ENCODE data around the gene PDE3B. TPM values are rescaled to one million over a fixed set of nuclear protein-coding genes. Genes with fewer than 3 reads are reported as not detected.

Gene PDE3B
- total RNA-seq, 1 experiment from 2014 or later: not detected

- H3K4me2 ChIP-seq (ENCODE audit: low read depth, low read length, poor library complexity, severe bottlenecking): no peak overlapping the region
- no peaks in the 10 kb centered on the region for H3K9me2 ChIP-seq (replicated peaks; ENCODE audit: insufficient read depth, low read length)
- no peak overlapping the region for H3K9ac ChIP-seq (ENCODE audit: low read length)
- no peaks in the 10 kb centered on the region for H3K9me3 ChIP-seq (ENCODE audit: low read length)
- no peak for DNase-seq
- H3K4me3 ChIP-seq (ENCODE audit: low read length): no peak overlapping the region
- H4K20me1 ChIP-seq (ENCODE audit: insufficient read depth, low read depth, low read length): no peaks in the 10 kb centered on the region
- H3K36me3 ChIP-seq (ENCODE audit: insufficient read depth, low read length): no peaks in the 10 kb centered on the region
- no peaks in the 10 kb centered on the region for H3K4me1 ChIP-seq (ENCODE audit: low read length)
- H3K79me2 ChIP-seq (ENCODE audit: low read length): no peaks in the 10 kb centered on the region
- H2AFZ ChIP-seq (ENCODE audit: low read length): no peak overlapping the region
- no peak overlapping the region for H3K27ac ChIP-seq (ENCODE audit: low read length)
- H3K27me3 ChIP-seq (ENCODE audit: low read length): no peaks in the 10 kb centered on the region
Measured at GRCh38 chr11:14819596-14819995, 176.0 kb downstream of the PDE3B start.

GRCh38 chr11:14821031-14821430, 177.4 kb downstream of the PDE3B start:
- Histone ChIP-seq H3K27me3 (ENCODE audit: low read length) (no peaks in the 10 kb centered on the region), H3K4me3 (ENCODE audit: low read length) (no peak overlapping the region), H3K27ac (ENCODE audit: low read length) (no peak overlapping the region), H3K9me3 (ENCODE audit: low read length) (no peaks in the 10 kb centered on the region; the same call in 1 of the 2 replicates), H3K4me1 (ENCODE audit: low read length) (no peaks in the 10 kb centered on the region), H3K79me2 (ENCODE audit: low read length) (no peaks in the 10 kb centered on the region), H3K36me3 (ENCODE audit: insufficient read depth, low read length) (no peaks in the 10 kb centered on the region), H3K9me2 (replicated peaks; ENCODE audit: insufficient read depth, low read length) (no peaks in the 10 kb centered on the region), H3K4me2 (ENCODE audit: low read depth, low read length, poor library complexity, severe bottlenecking) (no peak overlapping the region), H2AFZ (ENCODE audit: low read length) (no peak overlapping the region), H3K9ac (ENCODE audit: low read length) (no peak overlapping the region), H4K20me1 (ENCODE audit: insufficient read depth, low read depth, low read length) (no peaks in the 10 kb centered on the region)
- no peak for DNase-seq

GRCh38 chr11:14826600-14826999, 183.0 kb downstream of the PDE3B start:
- Histone ChIP-seq H3K27ac (ENCODE audit: low read length) (no peak overlapping the region), H4K20me1 (ENCODE audit: insufficient read depth, low read depth, low read length) (no peaks in the 10 kb centered on the region), H3K9me3 (ENCODE audit: low read length) (no peaks in the 10 kb centered on the region; the same call in 1 of the 2 replicates), H3K4me3 (ENCODE audit: low read length) (no peak overlapping the region), H3K36me3 (ENCODE audit: insufficient read depth, low read length) (no peaks in the 10 kb centered on the region), H3K4me2 (ENCODE audit: low read depth, low read length, poor library complexity, severe bottlenecking) (no peak overlapping the region), H3K4me1 (ENCODE audit: low read length) (no peaks in the 10 kb centered on the region), H3K9ac (ENCODE audit: low read length) (no peak overlapping the region), H3K9me2 (replicated peaks; ENCODE audit: insufficient read depth, low read length) (no peaks in the 10 kb centered on the region), H3K79me2 (ENCODE audit: low read length) (no peaks in the 10 kb centered on the region), H3K27me3 (ENCODE audit: low read length) (no peaks in the 10 kb centered on the region), H2AFZ (ENCODE audit: low read length) (no peak overlapping the region)
- DNase-seq: no peak

- H4K20me1 ChIP-seq (ENCODE audit: insufficient read depth, low read depth, low read length): no peaks in the 10 kb centered on the region
Measured at GRCh38 chr11:14835496-14836492, 192.2 kb downstream of the PDE3B start.

GRCh38 chr11:14842002-14842401, 198.4 kb downstream of the PDE3B start:
- no peak overlapping the region for H3K4me2 ChIP-seq (ENCODE audit: low read depth, low read length, poor library complexity, severe bottlenecking)
- no peak for DNase-seq
- no peak overlapping the region for H2AFZ ChIP-seq (ENCODE audit: low read length)
- H3K9me3 ChIP-seq (ENCODE audit: low read length): no peaks in the 10 kb centered on the region
- no peaks in the 10 kb centered on the region for H3K27me3 ChIP-seq (ENCODE audit: low read length)
- no peak overlapping the region for H3K4me3 ChIP-seq (ENCODE audit: low read length)
- no peaks in the 10 kb centered on the region for H3K4me1 ChIP-seq (ENCODE audit: low read length)
- H3K79me2 ChIP-seq (ENCODE audit: low read length): no peaks in the 10 kb centered on the region
- no peaks in the 10 kb centered on the region for H3K36me3 ChIP-seq (ENCODE audit: insufficient read depth, low read length)
- no peak overlapping the region for H3K27ac ChIP-seq (ENCODE audit: low read length)
- no peaks in the 10 kb centered on the region for H4K20me1 ChIP-seq (ENCODE audit: insufficient read depth, low read depth, low read length)
- H3K9me2 ChIP-seq (replicated peaks; ENCODE audit: insufficient read depth, low read length): no peaks in the 10 kb centered on the region
- H3K9ac ChIP-seq (ENCODE audit: low read length): no peak overlapping the region

More at GRCh38 chr11:14835496-14836492, 192.2 kb downstream of the PDE3B start:
- H3K9ac ChIP-seq (ENCODE audit: low read length): no peak overlapping the region
- H3K9me3 ChIP-seq (ENCODE audit: low read length): no peaks in the 10 kb centered on the region
- H3K36me3 ChIP-seq (ENCODE audit: insufficient read depth, low read length): no peaks in the 10 kb centered on the region
- no peak overlapping the region for H2AFZ ChIP-seq (ENCODE audit: low read length)
- no peak for DNase-seq
- no peaks in the 10 kb centered on the region for H3K4me1 ChIP-seq (ENCODE audit: low read length)
- H3K9me2 ChIP-seq (replicated peaks; ENCODE audit: insufficient read depth, low read length): no peaks in the 10 kb centered on the region
- H3K4me3 ChIP-seq (ENCODE audit: low read length): no peak overlapping the region
- H3K27me3 ChIP-seq (ENCODE audit: low read length): no peaks in the 10 kb centered on the region
- H3K79me2 ChIP-seq (ENCODE audit: low read length): no peaks in the 10 kb centered on the region
- H3K27ac ChIP-seq (ENCODE audit: low read length): no peak overlapping the region
- H3K4me2 ChIP-seq (ENCODE audit: low read depth, low read length, poor library complexity, severe bottlenecking): no peak overlapping the region

- no peaks in the 10 kb centered on the region for H3K36me3 ChIP-seq (ENCODE audit: insufficient read depth, low read length)
- H3K27me3 ChIP-seq (ENCODE audit: low read length): no peaks in the 10 kb centered on the region
- H4K20me1 ChIP-seq (ENCODE audit: insufficient read depth, low read depth, low read length): no peaks in the 10 kb centered on the region
- no peak overlapping the region for H3K9ac ChIP-seq (ENCODE audit: low read length)
- H3K4me2 ChIP-seq (ENCODE audit: low read depth, low read length, poor library complexity, severe bottlenecking): no peak overlapping the region
- H3K9me3 ChIP-seq (ENCODE audit: low read length): no peaks in the 10 kb centered on the region
- H3K4me1 ChIP-seq (ENCODE audit: low read length): peaks cover 1% of the 10 kb centered on the region; the same call in 1 of the 2 replicates
- no peaks in the 10 kb centered on the region for H3K9me2 ChIP-seq (replicated peaks; ENCODE audit: insufficient read depth, low read length)
- no peak overlapping the region for H2AFZ ChIP-seq (ENCODE audit: low read length)
- no peak for DNase-seq
- no peak overlapping the region for H3K27ac ChIP-seq (ENCODE audit: low read length)
- no peaks in the 10 kb centered on the region for H3K79me2 ChIP-seq (ENCODE audit: low read length)
- no peak overlapping the region for H3K4me3 ChIP-seq (ENCODE audit: low read length)
Measured at GRCh38 chr11:14852571-14853177, 209.1 kb downstream of the PDE3B start.

GRCh38 chr11:14854057-14854456, 210.5 kb downstream of the PDE3B start:
- no peaks in the 10 kb centered on the region for H3K9me2 ChIP-seq (replicated peaks; ENCODE audit: insufficient read depth, low read length)
- no peak overlapping the region for H3K4me2 ChIP-seq (ENCODE audit: low read depth, low read length, poor library complexity, severe bottlenecking)
- no peaks in the 10 kb centered on the region for H4K20me1 ChIP-seq (ENCODE audit: insufficient read depth, low read depth, low read length)

GRCh38 chr11:14855890-14856289, 212.3 kb downstream of the PDE3B start:
- no peaks in the 10 kb centered on the region for H3K36me3 ChIP-seq (ENCODE audit: insufficient read depth, low read length)
- no peaks in the 10 kb centered on the region for H3K27me3 ChIP-seq (ENCODE audit: low read length)
- H3K4me2 ChIP-seq (ENCODE audit: low read depth, low read length, poor library complexity, severe bottlenecking): no peak overlapping the region
- no peak overlapping the region for H3K4me3 ChIP-seq (ENCODE audit: low read length)
- no peak overlapping the region for H3K9ac ChIP-seq (ENCODE audit: low read length)
- H3K27ac ChIP-seq (ENCODE audit: low read length): no peak overlapping the region
- no peaks in the 10 kb centered on the region for H3K9me3 ChIP-seq (ENCODE audit: low read length)
- H3K79me2 ChIP-seq (ENCODE audit: low read length): no peaks in the 10 kb centered on the region
- no peak overlapping the region for H2AFZ ChIP-seq (ENCODE audit: low read length)
- H3K4me1 ChIP-seq (ENCODE audit: low read length): peaks cover 3% of the 10 kb centered on the region; the same call in 1 of the 2 replicates
- H4K20me1 ChIP-seq (ENCODE audit: insufficient read depth, low read depth, low read length): no peaks in the 10 kb centered on the region
- DNase-seq: no peak
- H3K9me2 ChIP-seq (replicated peaks; ENCODE audit: insufficient read depth, low read length): no peaks in the 10 kb centered on the region

More at GRCh38 chr11:14854057-14854456, 210.5 kb downstream of the PDE3B start:
- Histone ChIP-seq H3K27ac (ENCODE audit: low read length) (no peak overlapping the region), H3K4me3 (ENCODE audit: low read length) (no peak overlapping the region), H3K9ac (ENCODE audit: low read length) (no peak overlapping the region), H2AFZ (ENCODE audit: low read length) (no peak overlapping the region), H3K27me3 (ENCODE audit: low read length) (no peaks in the 10 kb centered on the region), H3K79me2 (ENCODE audit: low read length) (no peaks in the 10 kb centered on the region), H3K36me3 (ENCODE audit: insufficient read depth, low read length) (no peaks in the 10 kb centered on the region), H3K4me1 (ENCODE audit: low read length) (peaks cover 3% of the 10 kb centered on the region; the same call in 1 of the 2 replicates), H3K9me3 (ENCODE audit: low read length) (no peaks in the 10 kb centered on the region)
- DNase-seq: no peak

Data from Karpas-422 (cell line).